HT-29 (cell line): Measurements from ENCODE around the gene GOLGA3. TPM values are rescaled to one million over a fixed set of nuclear protein-coding genes. Genes with fewer than 3 reads are reported as not detected.
"Not testable (repeated sequence)": the region's sequence is repeated elsewhere in the genome, so short reads cannot be mapped to it uniquely, and the experiment has no call there.

Experiments used
- DNase-seq: peaks from one replicate; pipeline ENCODE4 v3.0.0-alpha.2; 2015; ENCODE audit warnings: low spot score
- total RNA-seq: library from RNA; depleted of rRNA; stranded (reverse); fragments of >200 nt; shearing (Covaris generic); gene quantifications from 2 replicates; pipeline ENCODE4 v1.2.3, GENCODE V29; 2014

GOLGA3 gene
- total RNA-seq, 1 experiment from 2014 or later, result 81.6 TPM

GRCh38 chr12:132781938-132782337, 46.7 kb downstream of the GOLGA3 start:
- DNase-seq, result no peak

- DNase-seq, result no peak
These were observed 48.8 kb downstream of the GOLGA3 start for GRCh38 chr12:132779781-132780353.

- DNase-seq, result no peak
These were observed 51.1 kb downstream of the GOLGA3 start for GRCh38 chr12:132777614-132778013.

DNA sequence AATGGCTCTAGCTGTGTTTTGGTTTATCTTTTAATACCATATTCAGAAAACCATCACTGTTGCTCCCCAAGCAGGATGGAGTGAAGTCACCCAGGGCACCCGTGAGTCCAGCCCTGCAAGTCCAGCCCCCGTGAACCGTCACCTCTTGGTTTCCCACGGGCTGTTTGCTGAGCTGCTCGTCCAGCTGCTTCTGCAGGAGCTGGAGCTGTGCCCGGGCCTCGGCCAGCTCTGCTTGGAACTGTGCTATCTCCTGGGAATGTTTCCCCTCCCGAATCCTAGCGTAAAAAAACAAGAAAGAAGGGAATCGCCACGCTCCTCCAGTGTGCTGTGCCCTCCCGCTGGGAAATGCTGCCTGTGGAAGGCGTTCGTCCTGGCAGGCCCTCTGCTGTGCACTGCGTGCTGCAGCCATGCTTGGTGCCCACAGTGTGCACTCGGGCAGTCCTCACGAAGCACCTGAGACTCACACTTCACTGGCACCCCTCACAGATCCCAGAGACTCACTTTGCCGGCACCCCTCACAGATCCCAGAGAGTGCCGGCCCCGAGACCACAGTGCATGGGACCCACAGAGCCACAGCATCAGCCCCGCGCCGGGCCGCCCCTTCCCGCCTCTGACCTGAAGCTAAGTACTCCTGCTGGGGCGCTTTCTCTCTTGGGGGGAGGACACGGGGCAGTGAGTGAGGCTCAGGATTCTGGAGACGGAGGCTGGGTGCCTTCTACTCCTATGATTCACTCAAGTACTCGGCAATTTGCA, 51.7 kb downstream of the GOLGA3 start:
- DNase-seq, result no peak

- not testable (repeated sequence) for DNase-seq
These were observed 52.4 kb downstream of the GOLGA3 start for GRCh38 chr12:132776230-132776625.

DNA sequence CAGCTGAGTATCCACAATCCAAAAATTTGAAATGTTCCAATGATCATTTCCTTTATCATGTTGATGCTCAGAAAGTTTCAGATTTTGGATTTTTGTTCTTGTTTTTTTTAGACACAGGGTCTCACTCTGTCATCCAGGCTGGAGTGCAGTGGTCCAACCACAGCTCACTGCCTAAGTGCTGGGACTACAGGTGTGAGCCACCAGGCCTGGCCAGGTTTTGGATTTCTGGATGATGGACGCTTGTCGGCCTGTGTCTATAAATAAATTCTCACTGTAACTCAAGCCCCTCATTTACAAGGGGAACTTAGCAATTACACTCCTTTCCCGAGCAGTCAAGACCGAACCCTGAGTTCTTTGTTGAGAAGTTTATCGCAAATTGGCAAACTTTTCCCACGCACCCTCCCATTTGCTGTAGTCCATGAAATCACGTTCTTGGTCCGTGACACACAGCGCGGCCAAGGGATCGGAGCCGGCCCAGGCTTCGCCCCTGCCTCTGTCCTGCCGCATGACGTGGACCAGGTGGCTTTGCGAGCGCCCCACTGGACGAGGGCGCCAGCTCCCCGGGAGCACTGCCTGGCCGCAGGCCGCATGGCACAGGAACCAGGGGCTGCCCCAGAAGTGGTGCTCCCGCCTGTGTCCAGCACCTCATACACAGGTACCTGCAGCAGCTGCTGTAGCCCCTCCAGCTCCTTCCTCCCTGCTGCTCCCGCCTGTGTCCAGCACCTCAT, 53.0 kb downstream of the GOLGA3 start:
- DNase-seq, result no peak

DNA sequence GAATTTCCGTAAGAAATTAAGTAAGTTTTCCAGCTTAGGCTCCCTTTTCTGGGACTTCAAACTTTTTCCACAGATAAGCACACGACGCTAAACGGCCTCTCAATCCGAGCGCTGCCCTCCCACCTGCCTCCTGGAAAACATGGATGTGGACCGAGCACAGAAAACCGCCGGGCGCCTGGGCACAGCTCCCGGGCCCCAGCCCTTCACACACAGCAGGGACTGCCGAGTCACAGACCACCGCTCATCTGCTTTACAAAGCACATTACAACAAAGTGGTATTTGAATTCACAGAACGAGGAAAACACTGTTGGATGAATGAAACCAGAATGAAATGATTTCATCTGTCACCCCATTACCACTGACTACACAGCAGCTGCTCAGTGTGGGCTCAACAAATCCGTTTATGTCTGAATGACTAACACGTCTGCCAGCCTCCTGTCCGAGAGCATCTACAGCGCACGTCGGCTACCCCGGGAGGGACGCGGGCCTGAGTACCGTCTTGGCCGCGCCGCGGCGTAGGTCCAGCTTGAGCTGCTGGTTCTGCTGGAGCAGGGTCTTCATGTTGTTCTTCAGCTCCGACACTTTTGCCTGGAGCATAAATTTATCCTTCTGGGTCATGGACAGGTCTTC, 53.9 kb downstream of the GOLGA3 start:
- DNase-seq, result no peak

- no peak for DNase-seq
These were observed 54.5 kb downstream of the GOLGA3 start for GRCh38 chr12:132774159-132774558.

DNA sequence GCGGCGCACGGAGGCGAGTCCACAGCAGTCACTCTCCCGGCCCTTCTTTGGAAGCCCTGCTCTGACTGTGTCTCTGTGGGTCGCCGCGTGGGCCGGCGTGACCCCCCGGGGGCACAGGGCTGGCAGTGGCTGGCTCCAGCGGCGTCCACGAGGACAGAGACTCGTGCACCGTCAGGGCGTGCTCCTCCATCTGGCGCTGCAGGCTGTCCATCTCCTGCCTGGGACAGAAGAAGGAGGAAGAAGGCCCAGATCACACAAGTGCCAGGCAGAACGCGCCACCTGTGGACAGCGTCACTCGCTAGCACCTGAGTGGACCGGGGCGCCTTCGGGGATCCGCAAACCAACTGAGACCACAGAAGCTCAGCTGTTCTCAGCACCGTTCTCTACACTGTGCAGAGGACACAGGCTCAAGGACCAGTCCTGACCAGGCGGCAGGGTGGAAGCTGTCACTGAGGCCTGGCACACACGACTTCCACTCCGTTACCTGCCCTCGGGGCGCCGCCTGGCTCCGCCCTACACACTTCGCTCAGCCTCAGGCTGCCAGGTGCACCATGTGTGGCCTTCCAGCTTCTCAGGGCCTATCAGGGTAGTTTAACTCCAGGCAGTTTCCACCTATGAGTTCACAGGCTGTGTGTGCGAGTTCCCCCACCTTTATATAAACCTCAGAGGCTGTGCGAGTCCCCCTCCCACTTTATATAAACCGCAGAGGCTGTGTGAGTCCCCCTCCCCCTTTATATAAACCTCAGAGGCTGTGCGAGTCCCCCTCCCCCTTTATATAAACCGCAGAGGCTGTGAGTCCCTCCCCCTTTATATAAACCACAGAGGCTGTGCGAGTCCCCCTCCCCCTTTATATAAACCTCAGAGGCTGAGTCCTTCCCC, 55.4 kb downstream of the GOLGA3 start:
- no peak for DNase-seq

GRCh38 chr12:132772606-132773005, 56.1 kb downstream of the GOLGA3 start:
- no peak for DNase-seq

GRCh38 chr12:132771126-132771838, 57.4 kb downstream of the GOLGA3 start:
- DNase-seq, result no peak

- peak; percentile 55 for DNase-seq
These were observed 62.1 kb downstream of the GOLGA3 start for GRCh38 chr12:132766380-132767085.

DNA sequence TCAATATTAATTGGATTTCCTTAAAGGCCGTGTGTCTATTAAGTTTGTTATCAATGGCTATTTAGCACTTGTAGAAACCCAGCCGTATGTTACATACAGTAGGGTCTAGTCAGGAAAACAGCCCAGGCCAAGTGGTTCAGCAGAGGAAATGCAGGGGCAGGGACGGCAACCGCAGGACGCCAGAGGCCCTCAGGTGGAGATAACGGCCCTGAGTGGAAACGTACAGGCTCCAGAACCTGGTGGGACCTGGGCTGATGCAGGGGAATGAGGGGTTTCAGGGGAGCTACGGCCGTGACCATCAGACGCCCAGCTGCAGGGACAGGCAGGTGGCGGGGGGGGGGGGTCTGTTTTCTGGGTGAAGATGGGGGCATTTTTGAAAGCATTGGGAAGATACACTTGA, 63.3 kb downstream of the GOLGA3 start:
- DNase-seq, result no peak

- no peak for DNase-seq
These were observed 64.4 kb downstream of the GOLGA3 start for GRCh38 chr12:132764231-132764630.

GRCh38 chr12:132761921-132762583, 66.6 kb downstream of the GOLGA3 start:
- DNase-seq, result peak; percentile 88

DNA sequence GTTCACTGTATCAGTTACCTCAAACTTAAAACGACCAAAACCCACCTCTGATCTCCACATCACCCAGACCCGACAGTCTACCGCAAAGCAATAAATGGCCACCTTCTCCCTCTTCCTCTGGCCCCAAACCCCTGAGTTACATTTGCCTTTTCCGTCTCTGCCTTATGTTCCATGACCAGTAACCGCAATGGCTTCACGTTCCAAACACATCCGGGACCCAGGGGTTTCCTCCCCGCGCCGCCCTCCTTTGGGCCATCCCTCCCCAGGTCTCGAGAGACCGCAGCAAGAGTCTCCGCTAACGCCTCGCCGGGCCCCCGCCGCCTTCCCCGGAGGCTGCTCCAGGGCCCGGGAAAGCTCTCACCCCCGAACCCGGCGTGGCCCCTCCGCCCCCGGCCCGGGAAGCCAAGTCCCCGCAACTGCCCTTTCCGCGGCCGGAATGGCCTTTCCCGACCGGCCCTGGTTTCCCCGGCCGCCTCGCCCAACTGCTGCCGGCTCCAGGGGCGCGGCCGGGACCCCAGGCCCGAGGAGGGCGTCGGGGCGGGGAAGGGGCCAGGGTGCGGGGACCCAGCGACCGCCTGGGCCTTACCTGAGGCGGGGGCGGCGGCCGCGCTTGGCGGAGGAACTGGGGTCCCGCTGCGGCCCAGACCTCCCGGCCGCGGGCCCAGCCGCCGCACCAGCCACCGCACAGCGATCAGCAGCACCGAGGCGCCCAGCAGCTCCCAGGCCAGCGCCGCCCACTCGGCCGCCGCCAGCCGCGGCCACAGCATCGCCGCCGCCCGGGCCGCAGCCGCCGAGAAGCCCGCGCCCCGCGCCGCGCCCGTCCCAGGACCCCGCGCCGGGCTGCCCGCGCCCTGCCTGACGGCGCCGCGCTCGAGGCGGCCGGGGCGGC, 67.4 kb downstream of the GOLGA3 start, which contains the start of gene ANKLE2:
TSS of gene ANKLE2 (minus strand) at position 801 of the 889 bp plus-strand sequence. CDS start at position 767, 34 bp downstream.
- DNase-seq, result peak; percentile 42

- DNase-seq, result no peak
These were observed 69.3 kb downstream of the GOLGA3 start for GRCh38 chr12:132759359-132759758.

GRCh38 chr12:132758825-132759224, 69.8 kb downstream of the GOLGA3 start:
- DNase-seq, result not testable (repeated sequence)
